HEK293T (cell line): Measurements from ENCODE around the gene CDC42BPG.

Experiments used
- ELF4 ChIP-seq: fragments of 450-650 bp; IDR thresholded peaks from 2 replicates; pipeline ENCODE4 v1.6.1; 2017; ENCODE audit warnings: antibody characterized with exemption
- FOXA1 ChIP-seq: fragments of 450-650 bp; IDR thresholded peaks from 2 replicates; pipeline ENCODE4 v1.6.1; 2016; ENCODE audit warnings: mild to moderate bottlenecking
- FOXM1 ChIP-seq: fragments of 450-650 bp; IDR thresholded peaks from 2 replicates; pipeline ENCODE4 v1.6.1; 2017; ENCODE audit warnings: mild to moderate bottlenecking, borderline replicate concordance
- HDGF ChIP-seq: fragments of 450-650 bp; IDR thresholded peaks from 2 replicates; pipeline ENCODE4 v1.6.1; 2017; ENCODE audit warnings: antibody characterized with exemption, borderline replicate concordance
- L3MBTL2 ChIP-seq: fragments of 450-650 bp; conservative IDR thresholded peaks from 2 replicates; pipeline ENCODE4 v1.6.1; 2016; ENCODE audit warnings: mild to moderate bottlenecking
- LEF1 ChIP-seq: fragments of 450-650 bp; IDR thresholded peaks from 2 replicates; pipeline ENCODE4 v1.6.1; 2017; ENCODE audit warnings: mild to moderate bottlenecking, borderline replicate concordance
- PKNOX1 ChIP-seq: fragments of 450-650 bp; IDR thresholded peaks from 2 replicates; pipeline ENCODE4 v1.6.1; 2016
- SP1 ChIP-seq: fragments of 450-650 bp; IDR thresholded peaks from 2 replicates; pipeline ENCODE4 v1.6.1; 2017
- SUZ12 ChIP-seq: fragments of 450-650 bp; IDR thresholded peaks from 2 replicates; pipeline ENCODE4 v1.6.1; 2016; ENCODE audit warnings: mild to moderate bottlenecking

- TF ChIP-seq L3MBTL2 (no peak), LEF1 (no peak), SUZ12 (no peak), SP1 (no peak), ELF4 (no peak), FOXA1 (no peak), FOXM1 (no peak), HDGF (no peak), PKNOX1 (no peak)
These were observed 30.1 kb upstream of the CDC42BPG start for GRCh38 chr11:64874308-64875240.
